ENCODE results near the gene NADK. TPM values are rescaled to one million over a fixed set of nuclear protein-coding genes. Genes with fewer than 3 reads are reported as not detected.
"Not testable (repeated sequence)": the region's sequence is repeated elsewhere in the genome, so short reads cannot be mapped to it uniquely, and the experiment has no call there.

NADK gene
- polyA plus RNA-seq, 1 donor (not counting 4 experiments of a cell fraction or from before 2014, with no cell fraction given): 54.8 TPM

- DNase-seq (ENCODE audit: low read depth, low spot score): no peak
- Histone ChIP-seq H3K4me2 (ENCODE audit: control insufficient read depth, extremely low read depth, insufficient read depth, low read depth, low read length) (no peak overlapping the region), H3K79me2 (ENCODE audit: control insufficient read depth, insufficient read depth, low read length) (peaks cover 15% of the 10 kb centered on the region), H2AFZ (ENCODE audit: control insufficient read depth, low read length) (no peak overlapping the region), H3K9me3 (ENCODE audit: control insufficient read depth, low read depth, low read length) (no peaks in the 10 kb centered on the region), H3K4me1 (ENCODE audit: control insufficient read depth, extremely low read depth, insufficient read depth, low read length) (no peaks in the 10 kb centered on the region), H3K4me3 (ENCODE audit: control insufficient read depth in 2 of 3, extremely low read depth in 1 of 3, insufficient read depth in 2 of 3, low read depth in 1 of 3, low read length in 3 of 3) (no peak overlapping the region), H3K27ac (ENCODE audit: control insufficient read depth, insufficient read depth, low read length) (no peak overlapping the region), H3K9ac (ENCODE audit: control insufficient read depth, extremely low read depth, insufficient read depth, low read length) (no peak overlapping the region), H4K20me1 (ENCODE audit: control insufficient read depth, extremely low read depth, insufficient read depth, low read length) (no peaks in the 10 kb centered on the region), H3K27me3 (ENCODE audit: control insufficient read depth, extremely low read depth, insufficient read depth, low read length) (no peaks in the 10 kb centered on the region), H3K36me3 (ENCODE audit: control insufficient read depth in 2 of 2, extremely low read depth in 1 of 2, insufficient read depth in 2 of 2, low read length in 2 of 2) (peaks cover 13 to 19% of the 10 kb centered on the region in 2 experiments), H3K9me1 (ENCODE audit: control insufficient read depth, extremely low read depth, insufficient read depth, low read length) (no peaks in the 10 kb centered on the region)
- TF ChIP-seq EZH2 (IDR thresholded peaks at IDR 0.05; ENCODE audit: low read length): no peak
- TF ChIP-seq CTCF (optimal IDR thresholded peaks at IDR 0.05 in 1 of 3, IDR thresholded peaks at IDR 0.05 in 1 of 3, conservative IDR thresholded peaks at IDR 0.05 in 1 of 3; ENCODE audit: extremely low read depth in 1 of 3, insufficient read depth in 2 of 3, low read length in 3 of 3): no peak
- dilution Hi-C loops (cut with MboI; ENCODE audit: extremely low pct_ligation_motif_present, low sequenced_read_pairs): no loop called here
- FAIRE-seq: no peak
Measured at GRCh38 chr1:1721201-1721600, 57.1 kb downstream of the NADK start.

GRCh38 chr1:1715109-1715883 lies 63.0 kb downstream of the NADK start:
- H3K9me1 ChIP-seq (ENCODE audit: control insufficient read depth, extremely low read depth, insufficient read depth, low read length); H3K27ac ChIP-seq (ENCODE audit: control insufficient read depth, insufficient read depth, low read length); H3K27me3 ChIP-seq (ENCODE audit: control insufficient read depth, extremely low read depth, insufficient read depth, low read length); H3K4me3 ChIP-seq (ENCODE audit: control insufficient read depth in 2 of 3, extremely low read depth in 1 of 3, insufficient read depth in 2 of 3, low read depth in 1 of 3, low read length in 3 of 3); H3K9me3 ChIP-seq (ENCODE audit: control insufficient read depth, low read depth, low read length); FAIRE-seq; H3K9ac ChIP-seq (ENCODE audit: control insufficient read depth, extremely low read depth, insufficient read depth, low read length); dilution Hi-C loops (cut with MboI; ENCODE audit: extremely low pct_ligation_motif_present, low sequenced_read_pairs); H3K4me2 ChIP-seq (ENCODE audit: control insufficient read depth, extremely low read depth, insufficient read depth, low read depth, low read length); DNase-seq (ENCODE audit: low read depth, low spot score); H4K20me1 ChIP-seq (ENCODE audit: control insufficient read depth, extremely low read depth, insufficient read depth, low read length); H2AFZ ChIP-seq (ENCODE audit: control insufficient read depth, low read length); H3K79me2 ChIP-seq (ENCODE audit: control insufficient read depth, insufficient read depth, low read length); H3K4me1 ChIP-seq (ENCODE audit: control insufficient read depth, extremely low read depth, insufficient read depth, low read length): not testable (repeated sequence)
- peaks cover 6 to 16% of the 10 kb centered on the region in 2 experiments for H3K36me3 ChIP-seq (ENCODE audit: control insufficient read depth in 2 of 2, extremely low read depth in 1 of 2, insufficient read depth in 2 of 2, low read length in 2 of 2)

- H3K9me3 ChIP-seq (ENCODE audit: control insufficient read depth, low read depth, low read length); H3K27ac ChIP-seq (ENCODE audit: control insufficient read depth, insufficient read depth, low read length); H3K9me1 ChIP-seq (ENCODE audit: control insufficient read depth, extremely low read depth, insufficient read depth, low read length); H4K20me1 ChIP-seq (ENCODE audit: control insufficient read depth, extremely low read depth, insufficient read depth, low read length); H2AFZ ChIP-seq (ENCODE audit: control insufficient read depth, low read length); H3K27me3 ChIP-seq (ENCODE audit: control insufficient read depth, extremely low read depth, insufficient read depth, low read length); H3K4me3 ChIP-seq (ENCODE audit: control insufficient read depth in 2 of 3, extremely low read depth in 1 of 3, insufficient read depth in 2 of 3, low read depth in 1 of 3, low read length in 3 of 3); DNase-seq (ENCODE audit: low read depth, low spot score); FAIRE-seq; H3K4me2 ChIP-seq (ENCODE audit: control insufficient read depth, extremely low read depth, insufficient read depth, low read depth, low read length); H3K9ac ChIP-seq (ENCODE audit: control insufficient read depth, extremely low read depth, insufficient read depth, low read length); H3K4me1 ChIP-seq (ENCODE audit: control insufficient read depth, extremely low read depth, insufficient read depth, low read length); dilution Hi-C loops (cut with MboI; ENCODE audit: extremely low pct_ligation_motif_present, low sequenced_read_pairs); H3K79me2 ChIP-seq (ENCODE audit: control insufficient read depth, insufficient read depth, low read length); H3K36me3 ChIP-seq (ENCODE audit: control insufficient read depth in 2 of 2, extremely low read depth in 1 of 2, insufficient read depth in 2 of 2, low read length in 2 of 2): not testable (repeated sequence)
Measured at GRCh38 chr1:1707897-1708296, 70.4 kb downstream of the NADK start.

GRCh38 chr1:1707241-1707640 lies 71.0 kb downstream of the NADK start:
- H4K20me1 ChIP-seq (ENCODE audit: control insufficient read depth, extremely low read depth, insufficient read depth, low read length); DNase-seq (ENCODE audit: low read depth, low spot score); FAIRE-seq; H3K36me3 ChIP-seq (ENCODE audit: control insufficient read depth in 2 of 2, extremely low read depth in 1 of 2, insufficient read depth in 2 of 2, low read length in 2 of 2); H3K9me1 ChIP-seq (ENCODE audit: control insufficient read depth, extremely low read depth, insufficient read depth, low read length); H3K4me2 ChIP-seq (ENCODE audit: control insufficient read depth, extremely low read depth, insufficient read depth, low read depth, low read length); H3K9me3 ChIP-seq (ENCODE audit: control insufficient read depth, low read depth, low read length); H3K27ac ChIP-seq (ENCODE audit: control insufficient read depth, insufficient read depth, low read length); H3K4me3 ChIP-seq (ENCODE audit: control insufficient read depth in 2 of 3, extremely low read depth in 1 of 3, insufficient read depth in 2 of 3, low read depth in 1 of 3, low read length in 3 of 3); H3K79me2 ChIP-seq (ENCODE audit: control insufficient read depth, insufficient read depth, low read length); dilution Hi-C loops (cut with MboI; ENCODE audit: extremely low pct_ligation_motif_present, low sequenced_read_pairs); H3K9ac ChIP-seq (ENCODE audit: control insufficient read depth, extremely low read depth, insufficient read depth, low read length); H3K4me1 ChIP-seq (ENCODE audit: control insufficient read depth, extremely low read depth, insufficient read depth, low read length); H2AFZ ChIP-seq (ENCODE audit: control insufficient read depth, low read length); H3K27me3 ChIP-seq (ENCODE audit: control insufficient read depth, extremely low read depth, insufficient read depth, low read length): not testable (repeated sequence)
